Ascending aorta (tissue), 2 donors: Measurements from ENCODE around the gene CCR1. TPM values are rescaled to one million over a fixed set of nuclear protein-coding genes. Genes with fewer than 3 reads are reported as not detected.

ENCODE experiments used
- DNase-seq, 2 donors: peaks; one replicate each; pipeline ENCODE4 v3.0.0-alpha.2; 2019; ENCODE audit warnings: low spot score in 2 of 2
- H3K27ac ChIP-seq, 2 donors: fragments of 200-600 bp; sonication (generic); one replicate each; pipeline ENCODE4 v1.5.1; 2016 to 2017; ENCODE audit warnings: mild to moderate bottlenecking in 1 of 2
- H3K27me3 ChIP-seq: fragments of 200-600 bp; sonication (generic); one replicate; pipeline ENCODE4 v1.5.1; 2017
- H3K36me3 ChIP-seq, 2 donors: fragments of 200-600 bp; sonication (generic); one replicate each; pipeline ENCODE4 v1.5.1; 2016
- H3K4me1 ChIP-seq, 2 donors: fragments of 200-600 bp; sonication (generic); one replicate each; pipeline ENCODE4 v1.5.1; 2016 to 2017; ENCODE audit warnings: mild to moderate bottlenecking in 1 of 2
- H3K4me3 ChIP-seq, 2 donors: fragments of 200-600 bp; sonication (generic); one replicate each; pipeline ENCODE4 v1.5.1; 2016 to 2017; ENCODE audit warnings: mild to moderate bottlenecking in 1 of 2
- H3K9me3 ChIP-seq, 2 donors: fragments of 200-600 bp; sonication (generic); one replicate each; pipeline ENCODE4 v1.5.1; 2016
- CTCF ChIP-seq, 3 experiments: fragments of 200-600 bp in 2 of 3; fragments of 450-650 bp in 1 of 3; sonication (generic) in 2 of 3; IDR thresholded peaks; one replicate each; pipeline ENCODE4 v1.5.1; 2016 to 2019; ENCODE audit warnings: antibody characterized with exemption in 3 of 3, mild to moderate bottlenecking in 1 of 3, moderate library complexity in 1 of 3
- intact Hi-C: fragments of 100-400 bp; cut with DNase I; formaldehyde crosslinking; loops from one replicate; pipeline ENCODE4 v1.15.1; 2023
- total RNA-seq: library from RNA; depleted of rRNA; stranded (reverse); fragments of >200 nt; gene quantifications from one replicate; pipeline ENCODE4 v1.1.0, GENCODE V29; 2016

The CCR1 gene
- total RNA-seq, 1 donor from 2014 or later: 10.2 TPM

GRCh38 chr3:46193436-46193835 lies 14.7 kb downstream of the CCR1 start:
- no peak for TF ChIP-seq CTCF (IDR thresholded peaks at IDR 0.05)
- no peak overlapping the region for H3K27ac ChIP-seq
- H3K36me3 ChIP-seq: no peaks in the 10 kb centered on the region
- H3K9me3 ChIP-seq: peaks cover 0 to 3% of the 10 kb centered on the region in 2 donors
- H3K27me3 ChIP-seq: no peaks in the 10 kb centered on the region
- no peak for DNase-seq
- no peak overlapping the region for H3K4me3 ChIP-seq
- H3K4me1 ChIP-seq: no peaks in the 10 kb centered on the region
- intact Hi-C loops: no loop called here

GRCh38 chr3:46192939-46193338 lies 15.2 kb downstream of the CCR1 start:
- intact Hi-C loops: no loop called here
- Histone ChIP-seq H3K36me3 (no peaks in the 10 kb centered on the region), H3K4me3 (no peak overlapping the region), H3K4me1 (no peaks in the 10 kb centered on the region), H3K27me3 (no peaks in the 10 kb centered on the region), H3K27ac (no peak overlapping the region), H3K9me3 (peaks cover 0 to 3% of the 10 kb centered on the region in 2 donors)
- no peak for DNase-seq
- no peak for TF ChIP-seq CTCF (IDR thresholded peaks at IDR 0.05)

GRCh38 chr3:46191730-46192129 lies 16.4 kb downstream of the CCR1 start:
- DNase-seq: no peak
- H3K4me1 ChIP-seq: no peaks in the 10 kb centered on the region
- H3K27ac ChIP-seq: no peak overlapping the region
- H3K27me3 ChIP-seq: no peaks in the 10 kb centered on the region
- intact Hi-C loops: no loop called here
- H3K36me3 ChIP-seq: no peaks in the 10 kb centered on the region
- no peak overlapping the region for H3K4me3 ChIP-seq
- H3K9me3 ChIP-seq: peaks cover 0 to 3% of the 10 kb centered on the region in 2 donors
- TF ChIP-seq CTCF (IDR thresholded peaks at IDR 0.05): no peak

- H3K36me3 ChIP-seq: no peaks in the 10 kb centered on the region
- intact Hi-C loops: no loop called here
- no peak for TF ChIP-seq CTCF (IDR thresholded peaks at IDR 0.05)
- no peaks in the 10 kb centered on the region for H3K9me3 ChIP-seq
- H3K27me3 ChIP-seq: no peaks in the 10 kb centered on the region
- no peaks in the 10 kb centered on the region for H3K4me1 ChIP-seq
- DNase-seq: no peak
- no peak overlapping the region for H3K27ac ChIP-seq
- H3K4me3 ChIP-seq: no peak overlapping the region
These were observed 19.4 kb downstream of the CCR1 start for GRCh38 chr3:46188708-46189107.

GRCh38 chr3:46187876-46188275 lies 20.2 kb downstream of the CCR1 start:
- H3K4me3 ChIP-seq: no peak overlapping the region
- DNase-seq: no peak
- H3K36me3 ChIP-seq: no peaks in the 10 kb centered on the region
- no peak for TF ChIP-seq CTCF (IDR thresholded peaks at IDR 0.05)
- intact Hi-C loops: no loop called here
- no peaks in the 10 kb centered on the region for H3K9me3 ChIP-seq
- no peaks in the 10 kb centered on the region for H3K4me1 ChIP-seq
- no peak overlapping the region for H3K27ac ChIP-seq
- H3K27me3 ChIP-seq: no peaks in the 10 kb centered on the region

GRCh38 chr3:46187341-46187700 lies 20.8 kb downstream of the CCR1 start:
- TF ChIP-seq CTCF (IDR thresholded peaks at IDR 0.05): no peak
- no peaks in the 10 kb centered on the region for H3K4me1 ChIP-seq
- intact Hi-C loops: no loop called here

More at GRCh38 chr3:46187341-46187700, 20.8 kb downstream of the CCR1 start:
- Histone ChIP-seq H3K27ac (no peak overlapping the region), H3K27me3 (no peaks in the 10 kb centered on the region), H3K9me3 (no peaks in the 10 kb centered on the region), H3K4me3 (no peak overlapping the region), H3K36me3 (no peaks in the 10 kb centered on the region)
- DNase-seq: no peak
